Tibial nerve (tissue), 4 donors: ENCODE data around the gene LYRM7. TPM values are rescaled to one million over a fixed set of nuclear protein-coding genes. Genes with fewer than 3 reads are reported as not detected.

ENCODE experiments used
- DNase-seq, 2 donors: peaks; one replicate each; pipeline ENCODE4 v3.0.0-alpha.2; 2019; ENCODE audit warnings: low spot score in 2 of 2
- H3K27ac ChIP-seq, 4 donors: fragments of 200-600 bp; sonication (generic) in 3 of 4; one replicate each; pipeline ENCODE4 v1.5.1; 2017 to 2019; ENCODE audit warnings: mild to moderate bottlenecking in 1 of 4
- H3K27me3 ChIP-seq, 2 donors: fragments of 200-600 bp; sonication (generic) in 1 of 2; one replicate each; pipeline versions ENCODE4 v1.5.1 to v1.6.0; 2017 to 2019
- H3K36me3 ChIP-seq, 3 donors: fragments of 200-600 bp; sonication (generic); one replicate each; pipeline ENCODE4 v1.5.1; 2018 to 2019
- H3K4me1 ChIP-seq, 4 donors: fragments of 200-600 bp; sonication (generic) in 3 of 4; one replicate each; pipeline ENCODE4 v1.5.1; 2017 to 2019
- H3K4me3 ChIP-seq, 4 donors: fragments of 200-600 bp; sonication (generic) in 3 of 4; one replicate each; pipeline ENCODE4 v1.5.1; 2017 to 2019; ENCODE audit warnings: mild to moderate bottlenecking in 1 of 4, moderate library complexity in 1 of 4
- H3K9me3 ChIP-seq, 4 donors: fragments of 200-600 bp; sonication (generic) in 3 of 4; one replicate each; pipeline ENCODE4 v1.5.1; 2017 to 2019
- EP300 ChIP-seq, 2 donors: sonication (generic); formaldehyde crosslinking; IDR thresholded peaks; one replicate each; pipeline ENCODE4 v1.6.1; 2017; ENCODE audit warnings: antibody characterized with exemption in 2 of 2, mild to moderate bottlenecking in 1 of 2
- POLR2A ChIP-seq, 2 donors: fragments of 450-650 bp; IDR thresholded peaks; one replicate each; pipeline ENCODE4 v1.6.1; 2017; ENCODE audit warnings: antibody characterized with exemption in 2 of 2, mild to moderate bottlenecking in 2 of 2, moderate library complexity in 2 of 2
- WGBS, 2 donors: methylation state at CpG; one replicate each; pipeline ENCODE4 v1.1.5; 2018; 5-methylcytosine and 5-hydroxymethylcytosine counted together
- total RNA-seq, 4 donors: library from RNA; depleted of rRNA; stranded (reverse); fragments of >200 nt; gene quantifications; one replicate each; pipeline ENCODE4 v1.1.0, GENCODE V29; 2016
- TF ChIP-seq, protein P1 (sequence below), 5 experiments: fragments of 200-600 bp in 3 of 5; fragments of 450-650 bp in 2 of 5; sonication (generic) in 3 of 5; IDR thresholded peaks; one replicate each; pipeline ENCODE4 v1.5.1; 2016 to 2019; ENCODE audit warnings: antibody characterized with exemption in 5 of 5, mild to moderate bottlenecking in 3 of 5, moderate library complexity in 2 of 5

The LYRM7 gene
- total RNA-seq, 4 donors from 2014 or later = 6.3 to 10.1 (median 8.3) TPM

DNA sequence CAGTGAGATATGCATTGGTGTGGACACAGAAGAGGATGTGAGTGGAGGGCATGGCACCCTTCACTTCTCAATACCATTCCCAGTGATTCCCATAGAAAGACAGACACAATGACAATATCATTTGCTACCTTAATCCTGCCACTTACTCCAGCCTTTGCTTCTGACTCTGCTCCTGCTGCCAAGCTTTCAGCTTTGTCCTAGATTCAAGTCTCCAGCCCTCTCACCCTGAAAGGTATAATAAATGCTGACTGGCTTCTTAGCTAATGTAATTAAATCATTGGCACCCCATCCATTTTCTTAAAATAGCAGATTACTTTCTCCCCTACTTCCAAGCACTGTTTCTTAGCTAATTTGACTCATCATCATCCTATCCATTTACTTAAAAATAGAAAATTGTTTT, 52.0 kb downstream of the LYRM7 start:
- DNase-seq = no peak
- no peaks in the 10 kb centered on the region for H3K9me3 ChIP-seq
- H3K36me3 ChIP-seq = no peaks in the 10 kb centered on the region
- TF ChIP-seq, protein P1, sequence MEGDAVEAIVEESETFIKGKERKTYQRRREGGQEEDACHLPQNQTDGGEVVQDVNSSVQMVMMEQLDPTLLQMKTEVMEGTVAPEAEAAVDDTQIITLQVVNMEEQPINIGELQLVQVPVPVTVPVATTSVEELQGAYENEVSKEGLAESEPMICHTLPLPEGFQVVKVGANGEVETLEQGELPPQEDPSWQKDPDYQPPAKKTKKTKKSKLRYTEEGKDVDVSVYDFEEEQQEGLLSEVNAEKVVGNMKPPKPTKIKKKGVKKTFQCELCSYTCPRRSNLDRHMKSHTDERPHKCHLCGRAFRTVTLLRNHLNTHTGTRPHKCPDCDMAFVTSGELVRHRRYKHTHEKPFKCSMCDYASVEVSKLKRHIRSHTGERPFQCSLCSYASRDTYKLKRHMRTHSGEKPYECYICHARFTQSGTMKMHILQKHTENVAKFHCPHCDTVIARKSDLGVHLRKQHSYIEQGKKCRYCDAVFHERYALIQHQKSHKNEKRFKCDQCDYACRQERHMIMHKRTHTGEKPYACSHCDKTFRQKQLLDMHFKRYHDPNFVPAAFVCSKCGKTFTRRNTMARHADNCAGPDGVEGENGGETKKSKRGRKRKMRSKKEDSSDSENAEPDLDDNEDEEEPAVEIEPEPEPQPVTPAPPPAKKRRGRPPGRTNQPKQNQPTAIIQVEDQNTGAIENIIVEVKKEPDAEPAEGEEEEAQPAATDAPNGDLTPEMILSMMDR (IDR thresholded peaks at IDR 0.05) = no peak
- TF ChIP-seq POLR2A (IDR thresholded peaks at IDR 0.05) (no peak), EP300 (IDR thresholded peaks at IDR 0.05) (no peak)
- H3K4me3 ChIP-seq = no peak overlapping the region
- no peaks in the 10 kb centered on the region for H3K27me3 ChIP-seq
- H3K27ac ChIP-seq = no peak overlapping the region
- H3K4me1 ChIP-seq = peaks cover 0 to 7% (median 0%) of the 10 kb centered on the region in 4 donors

DNA sequence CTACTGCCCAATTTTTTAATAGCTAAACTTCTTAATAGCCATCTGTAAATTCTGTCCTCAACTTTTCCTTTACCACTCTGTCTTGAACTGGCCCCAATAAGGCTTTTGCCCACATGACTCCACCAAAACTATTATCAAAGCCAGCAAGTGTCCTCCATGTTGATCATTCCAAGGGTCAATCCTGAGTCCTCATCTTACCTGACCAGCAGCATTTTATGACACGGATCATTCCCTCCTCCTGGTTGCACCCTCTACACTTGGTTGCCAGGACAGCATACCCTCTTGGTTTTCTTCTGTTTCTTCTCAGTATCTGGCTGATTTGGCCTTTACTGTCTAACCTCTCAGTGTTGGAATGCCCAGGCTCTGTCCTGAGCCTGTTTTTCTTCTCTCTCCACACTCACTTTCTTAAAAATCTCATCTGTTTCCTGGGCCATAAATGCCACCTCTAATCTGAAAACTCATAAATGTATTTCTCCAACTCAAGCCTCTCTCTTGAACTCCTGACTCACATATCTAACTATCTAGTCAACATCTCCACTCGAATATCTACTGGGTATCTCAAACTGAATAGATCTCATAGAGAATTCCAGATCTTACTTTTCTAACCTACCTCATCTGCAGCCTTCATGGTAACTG, 53.1 kb downstream of the LYRM7 start:
- Histone ChIP-seq H3K9me3 (no peaks in the 10 kb centered on the region), H3K4me1 (peaks cover 0 to 7% (median 0%) of the 10 kb centered on the region in 4 donors), H3K27ac (no peak overlapping the region), H3K4me3 (no peak overlapping the region), H3K36me3 (no peaks in the 10 kb centered on the region), H3K27me3 (no peaks in the 10 kb centered on the region)
- 74 to 83% methylated on average over 2 of the region's 2 CpGs for WGBS, 2 donors
- no peak for TF ChIP-seq EP300 (IDR thresholded peaks at IDR 0.05)
- TF ChIP-seq, protein P1 (IDR thresholded peaks at IDR 0.05) = no peak
- no peak for TF ChIP-seq POLR2A (IDR thresholded peaks at IDR 0.05)
- no peak for DNase-seq

DNA sequence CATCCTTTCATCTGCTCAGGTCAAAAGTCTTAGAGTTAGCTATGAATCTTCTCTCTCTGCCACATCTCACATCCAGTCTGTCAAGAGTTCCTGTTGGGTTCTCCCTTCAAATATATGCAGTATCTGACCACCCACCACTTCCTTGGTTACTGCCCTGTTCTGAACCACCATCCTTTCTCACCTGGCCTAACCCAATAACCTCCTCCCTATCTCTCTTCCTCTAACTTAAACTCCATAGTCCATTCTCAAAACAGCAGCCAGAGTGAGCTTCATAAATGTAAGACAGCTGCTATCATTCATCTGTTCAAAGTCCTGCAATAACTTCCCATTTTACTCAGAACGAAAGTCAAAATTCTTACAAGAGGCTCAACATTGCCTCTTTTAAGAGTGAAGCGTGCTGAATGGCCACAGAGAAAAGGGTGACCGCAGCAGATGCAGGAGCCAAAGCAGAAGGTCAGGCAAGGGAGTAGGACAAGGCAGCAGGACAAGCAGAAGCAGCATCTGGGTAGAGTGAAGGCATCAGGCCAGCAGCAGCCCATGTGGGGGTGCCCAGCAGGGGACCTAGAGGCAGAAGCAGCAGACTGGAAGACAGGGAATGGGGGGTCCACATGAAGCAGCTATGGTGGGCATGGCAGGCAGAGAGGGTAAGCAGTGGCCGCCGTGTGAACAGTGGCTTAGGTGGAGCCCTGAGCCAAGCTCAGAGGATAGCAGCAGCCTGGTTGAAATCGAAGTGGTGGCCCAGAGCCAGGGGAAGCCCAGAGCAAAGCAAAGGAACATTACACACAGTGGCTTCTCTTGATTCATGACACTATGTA, 53.9 kb downstream of the LYRM7 start:
- peak overlapping the region in 1 of 4 donors; percentile 27 for H3K27ac ChIP-seq
- TF ChIP-seq EP300 (IDR thresholded peaks at IDR 0.05) = peak in 1 of 2 donors; percentile 47
- TF ChIP-seq, protein P1 (IDR thresholded peaks at IDR 0.05) = no peak
- H3K27me3 ChIP-seq = no peaks in the 10 kb centered on the region
- no peaks in the 10 kb centered on the region for H3K36me3 ChIP-seq
- peaks cover 0 to 7% (median 0%) of the 10 kb centered on the region in 4 donors for H3K4me1 ChIP-seq
- no peaks in the 10 kb centered on the region for H3K9me3 ChIP-seq
- H3K4me3 ChIP-seq = no peak overlapping the region
- WGBS, 2 donors = 75 to 78% methylated on average over 6 of the region's 6 CpGs
- no peak for DNase-seq

DNA sequence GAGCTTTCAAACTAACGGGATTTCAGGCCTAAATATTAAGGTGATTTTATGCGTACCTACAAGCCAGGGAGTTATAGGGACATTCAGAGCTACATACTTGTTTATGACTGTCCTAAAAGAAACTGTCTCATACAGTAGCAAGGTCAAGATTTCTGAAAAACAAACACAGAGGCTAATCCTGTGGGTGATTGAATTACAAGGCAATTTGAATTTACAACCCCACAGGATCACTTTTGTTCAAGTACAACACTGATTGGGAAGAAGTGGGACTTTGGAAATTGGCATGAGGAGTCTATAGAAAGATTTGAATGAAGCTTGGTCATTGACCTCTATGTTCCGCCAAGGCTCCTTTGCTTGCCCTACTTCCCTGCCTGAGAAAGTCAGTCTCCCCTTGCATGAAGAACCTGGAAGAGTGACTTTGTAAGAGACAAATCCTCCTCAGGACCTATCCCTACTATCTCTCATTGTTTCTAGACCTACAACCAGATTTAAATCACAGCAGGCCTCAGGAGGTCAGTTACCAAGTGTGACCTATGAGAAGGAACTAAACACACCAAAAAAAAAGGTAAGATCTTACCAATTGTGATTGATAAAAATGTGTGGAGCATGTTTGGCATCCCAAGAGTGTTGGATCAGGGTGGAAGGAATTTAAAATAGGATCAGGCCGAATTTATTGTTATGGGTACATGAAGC, 54.7 kb downstream of the LYRM7 start:
- peaks cover 0 to 7% (median 0%) of the 10 kb centered on the region in 4 donors for H3K4me1 ChIP-seq
- DNase-seq = no peak
- TF ChIP-seq, protein P1 (IDR thresholded peaks at IDR 0.05) = no peak
- TF ChIP-seq POLR2A (IDR thresholded peaks at IDR 0.05) = no peak
- TF ChIP-seq EP300 (IDR thresholded peaks at IDR 0.05) = no peak
- no peaks in the 10 kb centered on the region for H3K27me3 ChIP-seq
- H3K9me3 ChIP-seq = no peaks in the 10 kb centered on the region
- H3K4me3 ChIP-seq = no peak overlapping the region
- H3K36me3 ChIP-seq = no peaks in the 10 kb centered on the region
- WGBS, 2 donors = 73 to 87% methylated on average over 4 of the region's 4 CpGs
- H3K27ac ChIP-seq = no peak overlapping the region

DNA sequence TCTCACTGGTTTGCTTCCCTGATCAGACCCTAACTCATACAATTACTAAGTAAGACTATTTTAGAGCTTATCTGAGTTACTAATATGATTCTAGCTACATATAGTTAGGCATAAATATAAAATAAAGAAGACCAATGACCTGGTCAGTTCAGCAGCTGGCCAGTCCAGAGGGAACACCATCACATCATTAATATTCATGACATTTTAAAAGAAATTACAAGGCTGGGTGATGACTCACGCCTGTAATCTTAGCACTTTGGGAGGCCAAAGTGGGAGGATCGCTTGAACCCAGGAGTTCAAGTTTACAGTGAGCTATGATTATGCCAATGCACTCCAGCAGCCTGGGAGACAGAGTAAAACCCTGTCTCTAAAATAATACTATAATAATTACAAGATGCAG, 56.2 kb downstream of the LYRM7 start:
- no peaks in the 10 kb centered on the region for H3K9me3 ChIP-seq
- no peaks in the 10 kb centered on the region for H3K36me3 ChIP-seq
- H3K27me3 ChIP-seq = no peaks in the 10 kb centered on the region
- no peak overlapping the region for H3K4me3 ChIP-seq
- 82 to 87% methylated on average over 2 of the region's 2 CpGs for WGBS, 2 donors
- no peak overlapping the region for H3K27ac ChIP-seq
- no peak for DNase-seq
- peaks cover 0 to 7% (median 2%) of the 10 kb centered on the region in 4 donors for H3K4me1 ChIP-seq
- no peak for TF ChIP-seq EP300 (IDR thresholded peaks at IDR 0.05)
- TF ChIP-seq, protein P1 (IDR thresholded peaks at IDR 0.05) = no peak
- TF ChIP-seq POLR2A (IDR thresholded peaks at IDR 0.05) = no peak
